ENCODE measurements around the gene GALNT14. TPM values are rescaled to one million over a fixed set of nuclear protein-coding genes. Genes with fewer than 3 reads are reported as not detected.

The GALNT14 gene
- total and polyA plus RNA-seq, 4 donors: 0.85 to 2.8 (median 2.4) TPM

GRCh38 chr2:30942419-30942818 lies 195.8 kb downstream of the GALNT14 start:
- no peak for DNase-seq
- Histone ChIP-seq H3K36me3 (ENCODE audit: control insufficient read depth in 4 of 4, insufficient read depth in 4 of 4, low read length in 4 of 4) (no peaks in the 10 kb centered on the region), H3K4me1 (ENCODE audit: control insufficient read depth in 5 of 5, insufficient read depth in 5 of 5, low read length in 5 of 5) (peaks cover 0 to 6% (median 0%) of the 10 kb centered on the region in 5 donors), H3K9ac (ENCODE audit: insufficient read depth in 1 of 2, low read length in 2 of 2) (no peak overlapping the region), H3K27me3 (ENCODE audit: control insufficient read depth in 3 of 3, insufficient read depth in 3 of 3, low read length in 2 of 3) (no peaks in the 10 kb centered on the region), H3K9me3 (ENCODE audit: control insufficient read depth in 4 of 4, insufficient read depth in 3 of 4, low read length in 3 of 4) (no peaks in the 10 kb centered on the region), H3K4me3 (no peak overlapping the region), H3K27ac (ENCODE audit: low read depth in 1 of 2, low read length in 1 of 2) (no peak overlapping the region)
- WGBS, 2 donors: 67 to 80% methylated on average over 5 of the region's 5 CpGs
- ATAC-seq (ENCODE audit: insufficient read depth, low FRiP score): no peak
- TF ChIP-seq CTCF (IDR thresholded peaks at IDR 0.05; ENCODE audit: control extremely low read depth, extremely low read depth): no peak

- ATAC-seq (ENCODE audit: insufficient read depth, low FRiP score): no peak
- WGBS, 2 donors: 77 to 90% methylated on average over 2 of the region's 2 CpGs
- H3K4me1 ChIP-seq (ENCODE audit: control insufficient read depth in 5 of 5, insufficient read depth in 5 of 5, low read length in 5 of 5): peaks cover 0 to 6% (median 0%) of the 10 kb centered on the region in 5 donors
- no peaks in the 10 kb centered on the region for H3K36me3 ChIP-seq (ENCODE audit: control insufficient read depth in 4 of 4, insufficient read depth in 4 of 4, low read length in 4 of 4)
- DNase-seq: no peak
- H3K27ac ChIP-seq (ENCODE audit: low read depth in 1 of 2, low read length in 1 of 2): no peak overlapping the region
- no peaks in the 10 kb centered on the region for H3K27me3 ChIP-seq (ENCODE audit: control insufficient read depth in 3 of 3, insufficient read depth in 3 of 3, low read length in 2 of 3)
- H3K9ac ChIP-seq (ENCODE audit: insufficient read depth in 1 of 2, low read length in 2 of 2): no peak overlapping the region
- no peak for TF ChIP-seq CTCF (IDR thresholded peaks at IDR 0.05; ENCODE audit: control extremely low read depth, extremely low read depth)
- H3K9me3 ChIP-seq (ENCODE audit: control insufficient read depth in 4 of 4, insufficient read depth in 3 of 4, low read length in 3 of 4): no peaks in the 10 kb centered on the region
- no peak overlapping the region for H3K4me3 ChIP-seq
These were observed 197.4 kb downstream of the GALNT14 start for GRCh38 chr2:30940839-30941238.

- 85 to 91% methylated on average over 4 of the region's 4 CpGs for WGBS, 2 donors
These were observed 198.9 kb downstream of the GALNT14 start for GRCh38 chr2:30939364-30939763.

More at GRCh38 chr2:30939364-30939763, 198.9 kb downstream of the GALNT14 start:
- no peak overlapping the region for H3K27ac ChIP-seq (ENCODE audit: low read depth in 1 of 2, low read length in 1 of 2)
- H3K36me3 ChIP-seq (ENCODE audit: control insufficient read depth in 4 of 4, insufficient read depth in 4 of 4, low read length in 4 of 4): no peaks in the 10 kb centered on the region
- no peak overlapping the region for H3K4me3 ChIP-seq
- no peaks in the 10 kb centered on the region for H3K27me3 ChIP-seq (ENCODE audit: control insufficient read depth in 3 of 3, insufficient read depth in 3 of 3, low read length in 2 of 3)
- ATAC-seq (ENCODE audit: insufficient read depth, low FRiP score): no peak
- H3K4me1 ChIP-seq (ENCODE audit: control insufficient read depth in 5 of 5, insufficient read depth in 5 of 5, low read length in 5 of 5): peaks cover 0 to 6% (median 0%) of the 10 kb centered on the region in 5 donors
- no peak for DNase-seq
- no peaks in the 10 kb centered on the region for H3K9me3 ChIP-seq (ENCODE audit: control insufficient read depth in 4 of 4, insufficient read depth in 3 of 4, low read length in 3 of 4)
- TF ChIP-seq CTCF (IDR thresholded peaks at IDR 0.05; ENCODE audit: control extremely low read depth, extremely low read depth): no peak
- H3K9ac ChIP-seq (ENCODE audit: insufficient read depth in 1 of 2, low read length in 2 of 2): no peak overlapping the region
